ENCODE measurements around the gene CEP135.
"Not testable (repeated sequence)": the region's sequence is repeated elsewhere in the genome, so short reads cannot be mapped to it uniquely, and the experiment has no call there.

The CEP135 gene

GRCh38 chr4:56055991-56056390, 107.2 kb downstream of the CEP135 start:
- no peak for DNase-seq (ENCODE audit: insufficient read length, low spot score)
- no peak for FAIRE-seq
- no peak for TF ChIP-seq POLR2AphosphoS5 (IDR thresholded peaks at IDR 0.05; ENCODE audit: low read depth, low read length)
- TF ChIP-seq TAF1 (IDR thresholded peaks at IDR 0.05; ENCODE audit: low read depth, low read length): no peak
- TF ChIP-seq POU2F2 (IDR thresholded peaks at IDR 0.05; ENCODE audit: low read depth, low read length): no peak
- TF ChIP-seq SPI1 (IDR thresholded peaks at IDR 0.05; ENCODE audit: low read depth, low read length): no peak
- no peak for TF ChIP-seq POLR2A (IDR thresholded peaks at IDR 0.05; ENCODE audit: low read depth, low read length)
- TF ChIP-seq PAX5 (IDR thresholded peaks at IDR 0.05; ENCODE audit: insufficient read depth, low read length, severe bottlenecking): no peak

- TF ChIP-seq PAX5 (IDR thresholded peaks at IDR 0.05; ENCODE audit: insufficient read depth, low read length, severe bottlenecking) (no peak), POLR2AphosphoS5 (IDR thresholded peaks at IDR 0.05; ENCODE audit: low read depth, low read length) (no peak), POLR2A (IDR thresholded peaks at IDR 0.05; ENCODE audit: low read depth, low read length) (no peak), POU2F2 (IDR thresholded peaks at IDR 0.05; ENCODE audit: low read depth, low read length) (no peak), SPI1 (IDR thresholded peaks at IDR 0.05; ENCODE audit: low read depth, low read length) (no peak), TAF1 (IDR thresholded peaks at IDR 0.05; ENCODE audit: low read depth, low read length) (no peak)
- FAIRE-seq: no peak
- DNase-seq (ENCODE audit: insufficient read length, low spot score): no peak
Measured at GRCh38 chr4:56058555-56058954, 109.8 kb downstream of the CEP135 start.

- FAIRE-seq (no peak), DNase-seq (ENCODE audit: insufficient read length, low spot score) (no peak)
- no peak for TF ChIP-seq POLR2A (IDR thresholded peaks at IDR 0.05; ENCODE audit: low read depth, low read length)
- TF ChIP-seq PAX5 (IDR thresholded peaks at IDR 0.05; ENCODE audit: insufficient read depth, low read length, severe bottlenecking): no peak
- TF ChIP-seq POLR2AphosphoS5 (IDR thresholded peaks at IDR 0.05; ENCODE audit: low read depth, low read length): no peak
- no peak for TF ChIP-seq POU2F2 (IDR thresholded peaks at IDR 0.05; ENCODE audit: low read depth, low read length)
Measured at GRCh38 chr4:56060036-56060435, 111.3 kb downstream of the CEP135 start.

- FAIRE-seq (no peak), DNase-seq (ENCODE audit: insufficient read length, low spot score) (no peak)
- TF ChIP-seq POLR2A (IDR thresholded peaks at IDR 0.05; ENCODE audit: low read depth, low read length): no peak
- no peak for TF ChIP-seq POU2F2 (IDR thresholded peaks at IDR 0.05; ENCODE audit: low read depth, low read length)
- TF ChIP-seq POLR2AphosphoS5 (IDR thresholded peaks at IDR 0.05; ENCODE audit: low read depth, low read length): no peak
- no peak for TF ChIP-seq PAX5 (IDR thresholded peaks at IDR 0.05; ENCODE audit: insufficient read depth, low read length, severe bottlenecking)
- TF ChIP-seq SPI1 (IDR thresholded peaks at IDR 0.05; ENCODE audit: low read depth, low read length): no peak
- no peak for TF ChIP-seq TAF1 (IDR thresholded peaks at IDR 0.05; ENCODE audit: low read depth, low read length)
Measured at GRCh38 chr4:56062106-56062505, 113.4 kb downstream of the CEP135 start.

GRCh38 chr4:56062526-56063145, 113.9 kb downstream of the CEP135 start:
- no peak for DNase-seq (ENCODE audit: insufficient read length, low spot score)
- FAIRE-seq: no peak

GRCh38 chr4:56066493-56066892, 117.7 kb downstream of the CEP135 start:
- DNase-seq (ENCODE audit: insufficient read length, low spot score) (no peak), FAIRE-seq (no peak)
- no peak for TF ChIP-seq SPI1 (IDR thresholded peaks at IDR 0.05; ENCODE audit: low read depth, low read length)

More at GRCh38 chr4:56062526-56063145, 113.9 kb downstream of the CEP135 start:
- TF ChIP-seq TAF1 (IDR thresholded peaks at IDR 0.05; ENCODE audit: low read depth, low read length) (no peak), POLR2AphosphoS5 (IDR thresholded peaks at IDR 0.05; ENCODE audit: low read depth, low read length) (no peak), SPI1 (IDR thresholded peaks at IDR 0.05; ENCODE audit: low read depth, low read length) (no peak), POLR2A (IDR thresholded peaks at IDR 0.05; ENCODE audit: low read depth, low read length) (no peak), PAX5 (IDR thresholded peaks at IDR 0.05; ENCODE audit: insufficient read depth, low read length, severe bottlenecking) (no peak), POU2F2 (IDR thresholded peaks at IDR 0.05; ENCODE audit: low read depth, low read length) (no peak)

- no peak for FAIRE-seq
- no peak for DNase-seq (ENCODE audit: insufficient read length, low spot score)
- no peak for TF ChIP-seq PAX5 (IDR thresholded peaks at IDR 0.05; ENCODE audit: insufficient read depth, low read length, severe bottlenecking)
- TF ChIP-seq SPI1 (IDR thresholded peaks at IDR 0.05; ENCODE audit: low read depth, low read length): no peak
- no peak for TF ChIP-seq POLR2AphosphoS5 (IDR thresholded peaks at IDR 0.05; ENCODE audit: low read depth, low read length)
Measured at GRCh38 chr4:56067826-56068225, 119.1 kb downstream of the CEP135 start.

GRCh38 chr4:56072730-56073129, 124.0 kb downstream of the CEP135 start:
- not testable (repeated sequence) for DNase-seq (ENCODE audit: insufficient read length, low spot score); FAIRE-seq

- DNase-seq (ENCODE audit: insufficient read length, low spot score): no peak
- no peak for FAIRE-seq
- TF ChIP-seq SPI1 (IDR thresholded peaks at IDR 0.05; ENCODE audit: low read depth, low read length) (no peak), PAX5 (IDR thresholded peaks at IDR 0.05; ENCODE audit: insufficient read depth, low read length, severe bottlenecking) (no peak), TAF1 (IDR thresholded peaks at IDR 0.05; ENCODE audit: low read depth, low read length) (no peak), POLR2A (IDR thresholded peaks at IDR 0.05; ENCODE audit: low read depth, low read length) (no peak), POLR2AphosphoS5 (IDR thresholded peaks at IDR 0.05; ENCODE audit: low read depth, low read length) (no peak), POU2F2 (IDR thresholded peaks at IDR 0.05; ENCODE audit: low read depth, low read length) (no peak)
Measured at GRCh38 chr4:56077676-56078075, 128.9 kb downstream of the CEP135 start.

- TF ChIP-seq PAX5 (IDR thresholded peaks at IDR 0.05; ENCODE audit: insufficient read depth, low read length, severe bottlenecking) (no peak), TAF1 (IDR thresholded peaks at IDR 0.05; ENCODE audit: low read depth, low read length) (no peak), SPI1 (IDR thresholded peaks at IDR 0.05; ENCODE audit: low read depth, low read length) (no peak), POU2F2 (IDR thresholded peaks at IDR 0.05; ENCODE audit: low read depth, low read length) (no peak), POLR2AphosphoS5 (IDR thresholded peaks at IDR 0.05; ENCODE audit: low read depth, low read length) (no peak), POLR2A (IDR thresholded peaks at IDR 0.05; ENCODE audit: low read depth, low read length) (no peak)
- no peak for FAIRE-seq
- DNase-seq (ENCODE audit: insufficient read length, low spot score): no peak
Measured at GRCh38 chr4:56078866-56079265, 130.1 kb downstream of the CEP135 start.
